NB4 (cell line): ENCODE measurements around the gene C5orf63.

Experiments used
- DNase-seq: peaks from one replicate; pipeline ENCODE4 v3.0.0; 2010; ENCODE audit warnings: low read depth
- H3K4me3 ChIP-seq: one replicate; pipeline ENCODE4 v1.5.1; 2011; ENCODE audit warnings: mild to moderate bottlenecking, low read depth, low read length, moderate library complexity
- MYC ChIP-seq: IDR thresholded peaks from 2 replicates; pipeline ENCODE4 v1.6.1; 2011; ENCODE audit warnings: low read depth, low read length
- POLR2A ChIP-seq: IDR thresholded peaks from 2 replicates; pipeline ENCODE4 v1.6.1; 2011; ENCODE audit warnings: mild to moderate bottlenecking; ENCODE audit not compliant: insufficient read length; ENCODE audit errors: extremely low read depth
- TF ChIP-seq, protein P1 (sequence below): IDR thresholded peaks from 2 replicates; pipeline ENCODE4 v1.6.1; 2011; ENCODE audit warnings: low read depth, low read length
- TF ChIP-seq, protein P2 (sequence below): IDR thresholded peaks from one replicate; pipeline ENCODE4 v1.5.1; 2012; ENCODE audit warnings: low read depth, low read length

The C5orf63 gene

DNA sequence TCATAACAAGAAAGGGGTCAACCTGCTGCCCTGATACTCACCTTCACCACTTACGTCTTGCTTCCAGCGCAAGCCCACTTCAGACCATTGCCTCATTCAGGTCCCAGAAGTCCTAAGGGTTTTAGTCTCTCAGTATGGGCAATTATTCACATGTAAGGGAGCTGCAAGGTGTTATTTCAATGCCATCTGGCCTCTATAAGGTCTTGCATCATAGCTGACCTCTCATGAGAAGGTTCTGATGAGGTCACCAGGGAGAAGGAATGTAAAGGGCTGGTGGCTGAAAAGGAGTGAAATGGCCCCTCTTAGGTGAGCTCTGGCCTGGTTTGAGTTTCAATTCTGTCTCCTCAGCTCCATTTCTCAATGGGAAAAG is 41.5 kb downstream of the C5orf63 start:
- TF ChIP-seq MYC: no peak
- TF ChIP-seq, protein P1, sequence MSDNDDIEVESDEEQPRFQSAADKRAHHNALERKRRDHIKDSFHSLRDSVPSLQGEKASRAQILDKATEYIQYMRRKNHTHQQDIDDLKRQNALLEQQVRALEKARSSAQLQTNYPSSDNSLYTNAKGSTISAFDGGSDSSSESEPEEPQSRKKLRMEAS: no peak
- TF ChIP-seq, protein P2, sequence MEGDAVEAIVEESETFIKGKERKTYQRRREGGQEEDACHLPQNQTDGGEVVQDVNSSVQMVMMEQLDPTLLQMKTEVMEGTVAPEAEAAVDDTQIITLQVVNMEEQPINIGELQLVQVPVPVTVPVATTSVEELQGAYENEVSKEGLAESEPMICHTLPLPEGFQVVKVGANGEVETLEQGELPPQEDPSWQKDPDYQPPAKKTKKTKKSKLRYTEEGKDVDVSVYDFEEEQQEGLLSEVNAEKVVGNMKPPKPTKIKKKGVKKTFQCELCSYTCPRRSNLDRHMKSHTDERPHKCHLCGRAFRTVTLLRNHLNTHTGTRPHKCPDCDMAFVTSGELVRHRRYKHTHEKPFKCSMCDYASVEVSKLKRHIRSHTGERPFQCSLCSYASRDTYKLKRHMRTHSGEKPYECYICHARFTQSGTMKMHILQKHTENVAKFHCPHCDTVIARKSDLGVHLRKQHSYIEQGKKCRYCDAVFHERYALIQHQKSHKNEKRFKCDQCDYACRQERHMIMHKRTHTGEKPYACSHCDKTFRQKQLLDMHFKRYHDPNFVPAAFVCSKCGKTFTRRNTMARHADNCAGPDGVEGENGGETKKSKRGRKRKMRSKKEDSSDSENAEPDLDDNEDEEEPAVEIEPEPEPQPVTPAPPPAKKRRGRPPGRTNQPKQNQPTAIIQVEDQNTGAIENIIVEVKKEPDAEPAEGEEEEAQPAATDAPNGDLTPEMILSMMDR: no peak
- no peak for TF ChIP-seq POLR2A
- peak; percentile 22 for DNase-seq
- no peak overlapping the region for H3K4me3 ChIP-seq

DNA sequence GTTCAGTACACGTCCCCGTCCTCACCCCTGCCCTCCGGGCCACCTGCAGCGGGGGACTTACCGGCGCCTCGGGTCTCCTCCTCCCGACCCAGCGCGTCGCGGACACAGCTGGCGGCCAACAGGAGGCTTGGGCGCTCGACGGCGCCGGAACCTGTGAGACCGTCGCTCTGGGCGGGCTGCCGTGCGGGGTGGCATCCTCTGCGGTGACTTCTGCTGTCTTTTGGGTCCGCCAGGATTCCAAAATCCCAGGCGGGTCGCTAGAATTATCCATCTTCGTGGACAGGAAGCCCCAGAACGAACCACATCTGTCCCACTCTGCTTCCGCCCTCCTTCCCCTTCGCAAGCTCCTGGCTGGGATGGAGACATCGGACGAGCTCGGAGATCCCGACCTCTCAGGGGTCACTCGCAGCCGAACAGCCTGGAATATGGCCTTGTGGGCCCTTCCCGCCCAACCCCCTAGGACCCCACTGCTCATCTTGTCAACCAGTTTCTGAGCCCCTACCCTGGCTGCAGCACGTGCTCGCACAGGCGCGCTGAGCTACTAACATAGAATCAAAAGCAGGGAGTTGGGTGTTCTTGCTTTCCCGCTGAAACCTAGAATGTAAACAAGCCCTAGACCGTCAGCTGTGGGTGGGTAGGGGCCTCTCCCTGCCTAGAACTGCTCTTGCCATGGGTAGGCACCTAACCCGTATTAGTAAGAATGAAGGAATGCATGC is 42.0 kb downstream of the C5orf63 start:
- DNase-seq: peak; percentile 47
- H3K4me3 ChIP-seq: peak overlapping the region; percentile 63
- TF ChIP-seq, protein P2: no peak
- no peak for TF ChIP-seq MYC
- no peak for TF ChIP-seq POLR2A
- TF ChIP-seq, protein P1: no peak

DNA sequence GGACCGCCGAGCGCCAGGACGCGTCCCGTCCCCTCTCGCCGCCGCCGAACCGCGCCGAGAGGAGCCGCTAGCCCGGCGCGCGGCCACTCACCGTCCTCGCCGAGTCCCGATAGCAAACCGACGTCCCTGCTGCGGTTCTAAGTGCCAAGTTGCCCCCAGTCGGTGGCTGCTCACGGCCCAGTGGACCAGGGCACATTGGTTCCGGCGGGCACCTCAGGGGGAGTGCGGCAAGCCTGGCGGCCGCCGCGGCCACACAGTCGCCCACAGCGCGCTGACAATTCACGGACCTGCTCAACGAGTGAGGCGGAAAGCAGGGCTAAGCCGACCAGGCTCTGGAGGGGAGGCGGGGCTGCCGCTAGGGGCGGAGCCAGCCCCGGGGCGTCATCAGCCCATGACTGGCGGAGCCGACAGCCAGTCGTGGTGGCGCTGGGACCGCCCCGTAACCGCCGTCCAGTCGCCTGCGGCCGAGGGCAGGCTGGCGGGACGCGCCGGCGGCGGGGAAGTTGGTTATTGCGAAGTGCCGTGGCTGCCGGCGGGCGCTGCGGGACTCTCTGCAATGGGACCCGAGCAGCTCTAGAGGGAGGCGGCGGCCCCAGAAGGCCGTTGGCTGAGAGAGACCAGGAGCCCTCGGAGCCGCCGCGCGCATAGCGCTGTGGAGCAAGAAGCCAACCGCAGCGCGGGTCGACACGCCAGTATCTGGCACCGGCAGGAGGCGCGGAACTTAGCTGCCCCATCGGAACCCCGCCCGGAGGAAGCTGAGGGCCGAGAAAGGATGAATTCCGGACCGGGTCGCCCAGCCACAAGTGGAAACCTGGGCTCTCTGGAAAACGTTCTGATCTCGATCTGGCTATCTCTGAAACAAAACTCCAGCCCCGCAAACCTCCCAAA is 42.8 kb downstream of the C5orf63 start, which contains the start of gene MARCHF3:
MARCHF3 (minus strand) TSS at position 300 of the 888 bp plus-strand sequence. CDS start 112,387 bp downstream, outside the sequence.
- H3K4me3 ChIP-seq: peak within 1 kb of the TSS; percentile 80
- TF ChIP-seq, protein P1: peak; percentile 64
- TF ChIP-seq POLR2A: peak; percentile 93
- TF ChIP-seq MYC: peak; percentile 4; the same call in 1 of the 2 replicates
- TF ChIP-seq, protein P2: no peak
- peak; percentile 98 for DNase-seq

DNA sequence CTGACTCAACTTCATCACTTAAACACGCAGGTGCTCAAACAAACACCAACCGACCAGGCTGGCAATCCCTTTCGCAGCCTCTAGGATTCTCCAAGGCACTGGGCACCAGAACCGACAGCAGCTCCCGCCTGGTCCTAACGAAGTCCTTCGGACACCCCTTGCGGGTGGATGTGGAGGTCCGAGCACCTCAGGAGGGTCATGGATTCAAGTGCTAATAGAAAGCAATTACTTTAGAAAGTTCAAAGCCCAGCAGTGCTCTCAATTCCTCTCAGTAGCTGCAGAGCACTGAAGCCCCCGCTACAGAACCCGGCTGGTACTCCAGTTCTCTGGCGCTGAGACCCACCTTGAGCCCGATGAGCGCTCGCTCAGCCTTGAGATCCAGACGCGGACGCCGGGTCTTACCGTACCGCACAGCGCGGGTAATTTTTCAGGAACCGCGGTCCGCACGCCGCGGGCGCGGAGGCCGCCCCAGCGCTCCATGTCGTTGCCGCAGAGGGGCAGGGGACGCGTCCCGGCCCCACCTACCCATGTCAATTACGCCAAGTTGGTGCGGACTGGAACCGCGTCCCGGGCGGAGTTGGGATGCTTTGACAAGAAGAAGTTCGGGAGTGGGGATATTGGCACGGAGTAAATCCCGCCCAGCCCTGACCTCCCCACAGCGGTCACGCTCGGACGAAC is 43.6 kb downstream of the C5orf63 start:
- H3K4me3 ChIP-seq: peak overlapping the region; percentile 80
- DNase-seq: peak; percentile 73
- TF ChIP-seq, protein P1: no peak
- no peak for TF ChIP-seq POLR2A
- TF ChIP-seq MYC: no peak
- TF ChIP-seq, protein P2: peak; percentile 25

DNA sequence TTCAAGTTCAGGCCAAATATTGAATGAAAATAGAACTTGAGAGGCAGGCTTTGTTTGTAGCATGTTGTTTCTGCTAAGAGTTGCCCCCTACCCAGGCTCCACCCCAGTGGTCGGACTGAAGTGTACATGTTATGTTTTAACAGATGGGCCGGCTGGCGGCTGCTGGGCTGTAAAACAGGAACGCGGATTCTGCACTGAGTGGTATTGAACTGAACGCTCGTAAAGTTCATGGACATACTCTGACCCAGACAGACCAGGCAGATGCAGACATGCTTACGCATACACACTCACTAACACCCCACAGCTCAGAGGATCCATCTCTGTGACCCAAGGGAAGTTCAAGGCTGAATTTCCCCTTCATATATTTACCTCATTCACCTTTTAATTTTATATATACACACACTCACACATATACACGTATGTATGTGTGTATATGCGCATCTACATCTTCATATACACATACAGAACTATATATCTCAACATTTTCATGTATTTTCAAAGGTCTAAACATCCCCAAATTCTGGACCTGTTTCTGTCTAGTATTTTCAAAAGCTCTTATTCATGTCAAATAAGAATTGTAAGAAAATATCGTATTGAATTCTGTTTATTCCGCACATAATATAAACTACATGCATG is 44.4 kb downstream of the C5orf63 start:
- peak overlapping the region; percentile 80 for H3K4me3 ChIP-seq
- peak; percentile 84 for DNase-seq
- no peak for TF ChIP-seq POLR2A
- TF ChIP-seq, protein P1: 0 out of 2 replicates have a peak, but pooled peaks have one; percentile 17
- TF ChIP-seq, protein P2: peak; percentile 3
- peak; percentile 44; the same call in 1 of the 2 replicates for TF ChIP-seq MYC
